Measurements from ENCODE around the gene SPATA6L. TPM values are rescaled to one million over a fixed set of nuclear protein-coding genes. Genes with fewer than 3 reads are reported as not detected.

SPATA6L gene
- total and polyA plus RNA-seq, 2 experiments from 2014 or later: 1.7 to 1.9 TPM

GRCh38 chr9:4594545-4594944, 71.7 kb downstream of the SPATA6L start:
- no peaks in the 10 kb centered on the region for H3K9me2 ChIP-seq (ENCODE audit: insufficient read depth)
- H4K20me1 ChIP-seq (replicated peaks; ENCODE audit: insufficient read depth): no peaks in the 10 kb centered on the region
- no peaks in the 10 kb centered on the region for H3K36me3 ChIP-seq (ENCODE audit: insufficient read depth)
- H3K4me3 ChIP-seq: no peak overlapping the region
- H3K79me2 ChIP-seq (replicated peaks; ENCODE audit: insufficient read depth): no peaks in the 10 kb centered on the region
- H3K27me3 ChIP-seq (ENCODE audit: insufficient read depth): no peaks in the 10 kb centered on the region
- Mint-ChIP-seq H3K36me3 (ENCODE audit: low read depth) (no peaks in the 10 kb centered on the region), H3K4me1 (peaks cover 19% of the 10 kb centered on the region; the same call in 2 of the 3 replicates), H3K9me3 (no peaks in the 10 kb centered on the region), H3K27ac (no peak overlapping the region), H3K27me3 (ENCODE audit: insufficient read depth, low read depth, poor library complexity) (no peaks in the 10 kb centered on the region), H3K4me3 (no peak overlapping the region)
- no peak overlapping the region for H3K4me2 ChIP-seq
- DNase-seq (ENCODE audit: low spot score): no peak
- H3K4me1 ChIP-seq (ENCODE audit: insufficient read depth): peaks cover 27% of the 10 kb centered on the region
- H2AFZ ChIP-seq: no peak overlapping the region
- H3F3A ChIP-seq (replicated peaks; ENCODE audit: low read depth): no peaks in the 10 kb centered on the region
- no peak for ATAC-seq
- no peak overlapping the region for H3K27ac ChIP-seq (ENCODE audit: low read depth)
- TF ChIP-seq ZNF114 (CRISPR knock-in tag; IDR thresholded peaks at IDR 0.05) (no peak), ZNF331 (CRISPR knock-in tag; IDR thresholded peaks at IDR 0.05; ENCODE audit: low read depth) (no peak), STAT1 (IDR thresholded peaks at IDR 0.05; ENCODE audit: unreplicated experiment) (no peak), EZH2 (IDR thresholded peaks at IDR 0.05; ENCODE audit: low read depth, unreplicated experiment) (no peak), EZH2phosphoT487 (IDR thresholded peaks at IDR 0.05; ENCODE audit: unreplicated experiment) (no peak), REST (IDR thresholded peaks at IDR 0.05; ENCODE audit: unreplicated experiment) (no peak), ETS1 (IDR thresholded peaks at IDR 0.05) (no peak), POLR2AphosphoS5 (IDR thresholded peaks at IDR 0.05; ENCODE audit: low read depth) (no peak), CTCF (conservative IDR thresholded peaks at IDR 0.05; ENCODE audit: low read depth in 2 of 2) (no peak), ZNF462 (CRISPR knock-in tag; IDR thresholded peaks at IDR 0.05) (no peak), JUNB (IDR thresholded peaks at IDR 0.05; ENCODE audit: unreplicated experiment) (no peak), CREB1 (CRISPR knock-in tag; IDR thresholded peaks at IDR 0.05; ENCODE audit: low read depth) (no peak), NANOG (IDR thresholded peaks at IDR 0.05; ENCODE audit: borderline replicate concordance) (no peak)
